ENCODE results near the gene AIPL1.

GRCh38 chr17:6437956-6438355 lies 3.0 kb upstream of the AIPL1 start:
- TF ChIP-seq CTCF (IDR thresholded peaks at IDR 0.05; ENCODE audit: low read length) (no peak), EZH2 (IDR thresholded peaks at IDR 0.05; ENCODE audit: borderline replicate concordance, low read length) (no peak)

Measured in OCI-LY1 (cell line).